Mesenteric fat pad (tissue), 1 donor: ENCODE data around the gene STYXL2. TPM values are rescaled to one million over a fixed set of nuclear protein-coding genes. Genes with fewer than 3 reads are reported as not detected.

Experiments used
- DNase-seq: peaks from one replicate; pipeline ENCODE4 v3.0.0-alpha.2; 2020; ENCODE audit warnings: low spot score
- total RNA-seq: library from RNA; stranded (reverse); fragmentation: NEBNext Ultra II Directional; extraction: Animal tissue kit (Norgen Biotek cat#: 25700); gene quantifications from one replicate; pipeline ENCODE4 v1.2.1, GENCODE V29; 2021
- donor health status: DM: yes; HTN: yes; CAD: no.

Gene STYXL2
- total RNA-seq, 1 donor from 2014 or later: 0.42 TPM

GRCh38 chr1:167130829-167131510 lies 37.1 kb downstream of the STYXL2 start:
- no peak for DNase-seq

- no peak for DNase-seq
Measured at GRCh38 chr1:167132301-167133010, 38.6 kb downstream of the STYXL2 start.

GRCh38 chr1:167135281-167135840 lies 41.5 kb downstream of the STYXL2 start:
- DNase-seq: no peak

GRCh38 chr1:167136191-167136614 lies 42.3 kb downstream of the STYXL2 start:
- DNase-seq: no peak

- DNase-seq: no peak
Measured at GRCh38 chr1:167136806-167137205, 42.9 kb downstream of the STYXL2 start.

- no peak for DNase-seq
Measured at GRCh38 chr1:167137332-167137781, 43.5 kb downstream of the STYXL2 start.

GRCh38 chr1:167137793-167138510 lies 44.1 kb downstream of the STYXL2 start:
- no peak for DNase-seq

GRCh38 chr1:167138703-167139102 lies 44.8 kb downstream of the STYXL2 start:
- DNase-seq: no peak

- no peak for DNase-seq
Measured at GRCh38 chr1:167141963-167142362, 48.1 kb downstream of the STYXL2 start.

Other genes starting within 250 kb of the STYXL2 start
- gene TADA1, start 217.8 kb upstream of the STYXL2 start, total RNA-seq: 6.4 TPM
- gene ILDR2, start 118.5 kb upstream of the STYXL2 start, total RNA-seq: 0.29 TPM
- not detected for gene MAEL, start 104.8 kb upstream of the STYXL2 start, total RNA-seq
- gene GPA33, start 3.7 kb upstream of the STYXL2 start, total RNA-seq: 0.29 TPM
- 18.8 TPM for gene POU2F1, start 126.8 kb downstream of the STYXL2 start, total RNA-seq